ENCODE data around the gene FBXO41.

The FBXO41 gene

DNA sequence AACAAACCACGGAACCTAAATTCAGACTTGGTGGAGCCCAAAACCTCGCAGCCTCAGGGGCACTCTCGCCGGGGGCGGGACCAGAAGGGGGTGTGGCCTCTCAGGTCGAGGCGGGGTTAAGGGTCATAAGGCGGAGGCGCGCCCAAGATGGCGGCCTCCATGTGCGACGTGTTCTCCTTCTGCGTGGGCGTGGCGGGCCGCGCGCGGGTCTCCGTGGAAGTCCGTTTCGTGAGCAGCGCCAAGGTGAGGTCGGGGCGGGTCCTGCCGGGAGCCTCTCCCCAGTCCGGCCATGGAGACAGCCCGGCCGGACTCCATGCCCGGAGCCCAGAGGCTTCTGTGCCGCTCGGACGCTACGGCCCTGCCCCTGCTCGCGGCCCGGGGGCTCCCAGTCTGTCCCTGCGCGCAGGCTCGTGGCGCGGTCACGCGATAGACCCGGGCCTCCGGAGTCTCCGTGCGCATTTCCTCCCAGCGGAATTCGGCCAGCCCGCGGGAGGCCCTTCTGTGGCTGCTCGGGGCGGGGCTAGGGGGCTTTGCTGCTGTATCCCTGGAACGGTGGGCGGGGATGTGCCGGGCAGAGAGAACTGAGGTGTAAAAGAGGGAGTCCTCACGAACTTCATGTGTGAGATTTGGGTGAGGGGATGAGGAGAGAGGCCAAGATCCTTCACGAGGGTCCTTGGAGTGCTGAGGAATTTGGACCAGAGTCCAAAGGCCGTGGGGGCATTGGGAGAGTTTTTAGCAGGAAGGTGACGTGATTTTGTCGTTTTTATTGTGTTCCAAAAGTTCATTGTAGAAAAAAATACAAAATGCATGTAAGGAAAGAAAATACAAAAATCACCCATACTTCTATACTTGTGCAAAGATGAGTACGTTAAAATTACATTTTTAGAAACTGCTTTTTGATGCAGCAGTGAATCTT lies 69.9 kb downstream of the FBXO41 start, which contains the start of gene SMYD5 (continued):
- TF ChIP-seq, protein P1, sequence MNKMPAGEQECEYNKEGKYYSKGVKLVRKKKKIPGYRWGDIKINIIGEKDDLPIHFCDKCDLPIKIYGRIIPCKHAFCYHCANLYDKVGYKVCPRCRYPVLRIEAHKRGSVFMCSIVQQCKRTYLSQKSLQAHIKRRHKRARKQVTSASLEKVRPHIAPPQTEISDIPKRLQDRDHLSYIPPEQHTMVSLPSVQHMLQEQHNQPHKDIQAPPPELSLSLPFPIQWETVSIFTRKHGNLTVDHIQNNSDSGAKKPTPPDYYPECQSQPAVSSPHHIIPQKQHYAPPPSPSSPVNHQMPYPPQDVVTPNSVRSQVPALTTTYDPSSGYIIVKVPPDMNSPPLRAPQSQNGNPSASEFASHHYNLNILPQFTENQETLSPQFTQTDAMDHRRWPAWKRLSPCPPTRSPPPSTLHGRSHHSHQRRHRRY (tag by site-specific recombination; IDR thresholded peaks at IDR 0.05): no peak
- TF ChIP-seq ZNF133 (tag by site-specific recombination; IDR thresholded peaks at IDR 0.05) (no peak), ZNF311 (tag by site-specific recombination; IDR thresholded peaks at IDR 0.05; ENCODE audit: borderline replicate concordance) (no peak), SP2 (tag by site-specific recombination; IDR thresholded peaks at IDR 0.05) (peak; percentile 66), ZNF785 (tag by site-specific recombination; IDR thresholded peaks at IDR 0.05) (peak; percentile 89), ZIC2 (tag by site-specific recombination; IDR thresholded peaks at IDR 0.05) (0 out of 2 replicates have a peak, but pooled peaks have one; percentile 21), FEZF1 (tag by site-specific recombination; IDR thresholded peaks at IDR 0.05) (no peak), ZNF777 (tag by site-specific recombination; IDR thresholded peaks at IDR 0.05; ENCODE audit: borderline replicate concordance) (peak; percentile 53; the same call in 1 of the 2 replicates), ZNF248 (tag by site-specific recombination; IDR thresholded peaks at IDR 0.05) (no peak), ZNF391 (tag by site-specific recombination; IDR thresholded peaks at IDR 0.05; ENCODE audit: borderline replicate concordance, low read depth) (no peak), ZNF335 (tag by site-specific recombination; conservative IDR thresholded peaks at IDR 0.05) (peak; percentile 91), ZNF660 (tag by site-specific recombination; IDR thresholded peaks at IDR 0.05) (0 out of 2 replicates have a peak, but pooled peaks have one; percentile 17), CTCF (tag by site-specific recombination; IDR thresholded peaks at IDR 0.05) (no peak), ZNF2 (tag by site-specific recombination; IDR thresholded peaks at IDR 0.05) (0 out of 2 replicates have a peak, but pooled peaks have one; percentile 17), YY1 (tag by site-specific recombination; IDR thresholded peaks at IDR 0.05) (peak; percentile 92), ZNF473 (tag by site-specific recombination; IDR thresholded peaks at IDR 0.05) (no peak), ZNF580 (tag by site-specific recombination; IDR thresholded peaks at IDR 0.05) (no peak), ZNF776 (tag by site-specific recombination; IDR thresholded peaks at IDR 0.05; ENCODE audit: borderline replicate concordance) (no peak), GLIS2 (tag by site-specific recombination; IDR thresholded peaks at IDR 0.05) (0 out of 2 replicates have a peak, but pooled peaks have one; percentile 29), ZNF121 (tag by site-specific recombination; IDR thresholded peaks at IDR 0.05) (no peak), SETDB1 (IDR thresholded peaks at IDR 0.05; ENCODE audit: insufficient read length, low read length) (no peak), OSR2 (tag by site-specific recombination; IDR thresholded peaks at IDR 0.05) (no peak), ZBTB6 (tag by site-specific recombination; IDR thresholded peaks at IDR 0.05) (no peak), ZNF157 (tag by site-specific recombination; IDR thresholded peaks at IDR 0.05) (no peak), KLF7 (tag by site-specific recombination; IDR thresholded peaks at IDR 0.05; ENCODE audit: borderline replicate concordance) (peak; percentile 95), ZNF830 (tag by site-specific recombination; IDR thresholded peaks at IDR 0.05; ENCODE audit: low read depth) (no peak), ZNF140 (tag by site-specific recombination; IDR thresholded peaks at IDR 0.05) (no peak), ZNF10 (tag by site-specific recombination; IDR thresholded peaks at IDR 0.05) (no peak), ZNF274 (IDR thresholded peaks at IDR 0.05; ENCODE audit: low read length) (no peak), ZNF274 (tag by site-specific recombination; IDR thresholded peaks at IDR 0.05; ENCODE audit: borderline replicate concordance) (no peak)
- TF ChIP-seq, protein P2, sequence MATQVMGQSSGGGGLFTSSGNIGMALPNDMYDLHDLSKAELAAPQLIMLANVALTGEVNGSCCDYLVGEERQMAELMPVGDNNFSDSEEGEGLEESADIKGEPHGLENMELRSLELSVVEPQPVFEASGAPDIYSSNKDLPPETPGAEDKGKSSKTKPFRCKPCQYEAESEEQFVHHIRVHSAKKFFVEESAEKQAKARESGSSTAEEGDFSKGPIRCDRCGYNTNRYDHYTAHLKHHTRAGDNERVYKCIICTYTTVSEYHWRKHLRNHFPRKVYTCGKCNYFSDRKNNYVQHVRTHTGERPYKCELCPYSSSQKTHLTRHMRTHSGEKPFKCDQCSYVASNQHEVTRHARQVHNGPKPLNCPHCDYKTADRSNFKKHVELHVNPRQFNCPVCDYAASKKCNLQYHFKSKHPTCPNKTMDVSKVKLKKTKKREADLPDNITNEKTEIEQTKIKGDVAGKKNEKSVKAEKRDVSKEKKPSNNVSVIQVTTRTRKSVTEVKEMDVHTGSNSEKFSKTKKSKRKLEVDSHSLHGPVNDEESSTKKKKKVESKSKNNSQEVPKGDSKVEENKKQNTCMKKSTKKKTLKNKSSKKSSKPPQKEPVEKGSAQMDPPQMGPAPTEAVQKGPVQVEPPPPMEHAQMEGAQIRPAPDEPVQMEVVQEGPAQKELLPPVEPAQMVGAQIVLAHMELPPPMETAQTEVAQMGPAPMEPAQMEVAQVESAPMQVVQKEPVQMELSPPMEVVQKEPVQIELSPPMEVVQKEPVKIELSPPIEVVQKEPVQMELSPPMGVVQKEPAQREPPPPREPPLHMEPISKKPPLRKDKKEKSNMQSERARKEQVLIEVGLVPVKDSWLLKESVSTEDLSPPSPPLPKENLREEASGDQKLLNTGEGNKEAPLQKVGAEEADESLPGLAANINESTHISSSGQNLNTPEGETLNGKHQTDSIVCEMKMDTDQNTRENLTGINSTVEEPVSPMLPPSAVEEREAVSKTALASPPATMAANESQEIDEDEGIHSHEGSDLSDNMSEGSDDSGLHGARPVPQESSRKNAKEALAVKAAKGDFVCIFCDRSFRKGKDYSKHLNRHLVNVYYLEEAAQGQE (tag by site-specific recombination; IDR thresholded peaks at IDR 0.05): no peak
- TF ChIP-seq, protein P3, sequence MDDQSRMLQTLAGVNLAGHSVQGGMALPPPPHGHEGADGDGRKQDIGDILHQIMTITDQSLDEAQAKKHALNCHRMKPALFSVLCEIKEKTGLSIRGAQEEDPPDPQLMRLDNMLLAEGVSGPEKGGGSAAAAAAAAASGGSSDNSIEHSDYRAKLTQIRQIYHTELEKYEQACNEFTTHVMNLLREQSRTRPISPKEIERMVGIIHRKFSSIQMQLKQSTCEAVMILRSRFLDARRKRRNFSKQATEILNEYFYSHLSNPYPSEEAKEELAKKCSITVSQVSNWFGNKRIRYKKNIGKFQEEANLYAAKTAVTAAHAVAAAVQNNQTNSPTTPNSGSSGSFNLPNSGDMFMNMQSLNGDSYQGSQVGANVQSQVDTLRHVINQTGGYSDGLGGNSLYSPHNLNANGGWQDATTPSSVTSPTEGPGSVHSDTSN (CRISPR knock-in tag; IDR thresholded peaks at IDR 0.05): no peak

All from HEK293 (cell line).